Astrocyte of the spinal cord (primary cell): Measurements from ENCODE around the gene FIBP.

Source experiments
- DNase-seq: peaks from one replicate; pipeline ENCODE4 v3.0.0; 2011; ENCODE audit warnings: low read depth, low spot score
- H3K4me3 ChIP-seq: 2 replicates; pipeline ENCODE4 v1.5.1; 2011; ENCODE audit warnings: low read depth, mild to moderate bottlenecking, low read length, moderate library complexity
- in situ Hi-C: cut with HindIII; loops from 2 replicates; pipeline ENCODE4 v1.10.0; 2017; ENCODE audit warnings: low sequenced_read_pairs
- TF ChIP-seq, protein P1 (sequence below): IDR thresholded peaks from 2 replicates; pipeline ENCODE4 v1.5.1; 2012; ENCODE audit warnings: low read depth, mild to moderate bottlenecking, low read length, inconsistent platforms

FIBP gene

DNA sequence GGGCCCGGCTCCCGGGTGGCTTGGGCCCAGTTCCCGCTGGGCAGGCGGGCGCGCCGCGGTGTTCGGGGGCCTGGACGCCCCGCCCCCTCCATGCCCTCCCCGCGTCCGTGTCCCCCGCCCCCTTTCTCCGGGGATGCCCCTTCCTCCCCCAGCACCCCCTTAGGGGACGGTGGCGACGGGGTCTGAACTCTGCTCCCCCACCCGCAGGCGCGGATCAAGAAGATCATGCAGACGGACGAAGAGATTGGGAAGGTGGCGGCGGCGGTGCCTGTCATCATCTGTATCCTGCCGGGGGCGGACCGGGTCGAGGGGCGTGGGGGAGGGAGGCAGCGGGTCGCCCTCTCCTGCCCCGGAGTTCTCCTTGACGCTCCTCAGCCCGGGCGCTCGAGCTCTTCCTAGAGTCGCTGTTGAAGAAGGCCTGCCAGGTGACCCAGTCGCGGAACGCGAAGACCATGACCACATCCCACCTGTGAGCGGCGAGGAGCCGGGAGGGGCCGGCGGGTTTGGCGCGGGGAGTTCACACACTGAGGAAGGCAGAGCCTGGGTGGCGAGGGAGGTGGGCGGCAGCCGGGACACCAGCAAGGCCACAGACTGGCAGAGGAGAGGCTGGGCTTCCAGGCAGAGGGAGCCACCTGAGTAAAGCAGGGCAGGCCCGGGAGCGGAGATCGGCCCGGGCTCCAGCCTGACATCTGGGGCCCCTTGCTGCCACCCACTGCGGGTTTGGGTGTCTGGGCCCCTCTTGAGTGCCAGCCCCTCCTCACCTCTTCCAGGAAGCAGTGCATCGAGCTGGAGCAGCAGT is 31.5 kb upstream of the FIBP start:
- peak overlapping the region; percentile 78 for H3K4me3 ChIP-seq
- DNase-seq, result no peak
- TF ChIP-seq, protein P1, sequence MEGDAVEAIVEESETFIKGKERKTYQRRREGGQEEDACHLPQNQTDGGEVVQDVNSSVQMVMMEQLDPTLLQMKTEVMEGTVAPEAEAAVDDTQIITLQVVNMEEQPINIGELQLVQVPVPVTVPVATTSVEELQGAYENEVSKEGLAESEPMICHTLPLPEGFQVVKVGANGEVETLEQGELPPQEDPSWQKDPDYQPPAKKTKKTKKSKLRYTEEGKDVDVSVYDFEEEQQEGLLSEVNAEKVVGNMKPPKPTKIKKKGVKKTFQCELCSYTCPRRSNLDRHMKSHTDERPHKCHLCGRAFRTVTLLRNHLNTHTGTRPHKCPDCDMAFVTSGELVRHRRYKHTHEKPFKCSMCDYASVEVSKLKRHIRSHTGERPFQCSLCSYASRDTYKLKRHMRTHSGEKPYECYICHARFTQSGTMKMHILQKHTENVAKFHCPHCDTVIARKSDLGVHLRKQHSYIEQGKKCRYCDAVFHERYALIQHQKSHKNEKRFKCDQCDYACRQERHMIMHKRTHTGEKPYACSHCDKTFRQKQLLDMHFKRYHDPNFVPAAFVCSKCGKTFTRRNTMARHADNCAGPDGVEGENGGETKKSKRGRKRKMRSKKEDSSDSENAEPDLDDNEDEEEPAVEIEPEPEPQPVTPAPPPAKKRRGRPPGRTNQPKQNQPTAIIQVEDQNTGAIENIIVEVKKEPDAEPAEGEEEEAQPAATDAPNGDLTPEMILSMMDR, result no peak
- in situ Hi-C loops, result no loop called here

DNA sequence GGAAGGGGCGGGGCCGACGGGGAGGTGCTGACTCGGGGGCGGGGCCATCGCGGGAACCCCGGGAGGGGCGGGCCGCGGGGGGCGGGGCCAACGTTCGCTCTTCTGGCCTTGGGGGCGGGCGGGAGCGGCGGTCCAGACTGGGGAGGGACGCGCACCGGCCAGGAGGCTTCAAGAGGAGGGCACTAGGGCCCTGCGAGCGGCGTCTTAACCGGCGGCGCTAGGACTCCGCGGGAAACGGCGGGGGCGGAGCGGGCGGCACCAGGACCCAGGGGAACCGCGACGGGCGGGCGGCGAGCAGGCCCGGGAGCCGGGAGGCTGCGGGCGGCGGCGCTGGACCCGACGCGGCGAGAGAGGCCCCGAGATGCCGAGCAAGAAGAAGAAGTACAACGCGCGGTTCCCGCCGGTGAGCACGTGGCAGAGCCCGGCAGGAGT is 30.9 kb upstream of the FIBP start, which contains the start of gene DRAP1:
Gene DRAP1, plus strand, starts transcription at position 286 of the 432 bp plus-strand sequence. Its CDS starts 76 bp downstream, at position 362.
- peak; percentile 99 for DNase-seq
- peak within 1 kb of the TSS; percentile 93 for H3K4me3 ChIP-seq
- in situ Hi-C loops, result no loop called here
- TF ChIP-seq, protein P1, result no peak

DNA sequence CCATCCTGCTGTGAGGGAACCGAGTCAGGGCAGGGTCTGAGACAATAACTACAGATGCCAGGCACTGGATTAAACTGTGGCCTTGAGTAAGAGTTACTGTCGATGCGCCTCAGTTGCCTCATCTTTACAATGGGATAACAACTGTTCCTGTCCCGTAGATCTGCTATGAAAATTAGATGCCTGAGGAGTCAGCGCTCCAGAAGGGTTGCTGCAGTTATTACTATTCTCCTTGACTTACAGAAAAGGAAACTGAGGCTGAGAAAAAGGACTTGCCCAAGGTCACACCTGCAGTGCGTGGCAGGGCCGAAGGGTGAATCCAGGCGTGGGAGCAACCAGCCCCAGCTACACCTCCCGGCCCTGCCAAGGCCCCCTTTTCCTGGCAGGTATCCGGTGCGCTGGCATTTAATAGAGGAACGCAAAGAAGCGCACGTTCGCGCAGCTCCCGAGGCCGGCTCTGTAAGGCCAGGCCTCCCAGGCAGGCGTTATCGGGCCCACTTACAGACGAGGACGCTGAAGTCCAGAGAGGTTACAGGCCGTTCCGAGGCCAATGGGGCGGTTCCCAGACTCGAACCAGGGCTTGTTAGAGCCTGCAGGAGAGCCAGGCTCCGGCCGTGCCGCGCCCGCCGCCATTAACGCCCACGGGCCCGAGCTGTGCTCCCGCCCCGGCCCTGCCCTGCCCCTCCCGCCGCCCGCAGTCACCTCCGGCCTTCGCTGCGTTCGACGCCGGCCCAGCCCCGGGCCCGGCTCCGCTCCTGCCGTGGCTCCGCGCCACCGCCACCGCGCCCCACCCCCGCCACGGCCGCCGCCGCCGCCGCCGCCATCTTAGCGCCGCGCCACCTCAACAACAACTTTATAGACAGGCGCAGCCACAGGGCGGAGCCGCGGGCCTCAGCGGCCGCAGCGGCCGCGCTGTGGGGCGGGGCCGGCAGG is 30.2 kb upstream of the FIBP start, which contains the start of gene C11orf68:
Gene C11orf68, minus strand, starts transcription at position 852 of the 930 bp plus-strand sequence. Its CDS starts 31 bp downstream, at position 821.
- H3K4me3 ChIP-seq, result peak within 1 kb of the TSS; percentile 93
- TF ChIP-seq, protein P1, result no peak
- DNase-seq, result no peak
- in situ Hi-C loops, result no loop called here

DNA sequence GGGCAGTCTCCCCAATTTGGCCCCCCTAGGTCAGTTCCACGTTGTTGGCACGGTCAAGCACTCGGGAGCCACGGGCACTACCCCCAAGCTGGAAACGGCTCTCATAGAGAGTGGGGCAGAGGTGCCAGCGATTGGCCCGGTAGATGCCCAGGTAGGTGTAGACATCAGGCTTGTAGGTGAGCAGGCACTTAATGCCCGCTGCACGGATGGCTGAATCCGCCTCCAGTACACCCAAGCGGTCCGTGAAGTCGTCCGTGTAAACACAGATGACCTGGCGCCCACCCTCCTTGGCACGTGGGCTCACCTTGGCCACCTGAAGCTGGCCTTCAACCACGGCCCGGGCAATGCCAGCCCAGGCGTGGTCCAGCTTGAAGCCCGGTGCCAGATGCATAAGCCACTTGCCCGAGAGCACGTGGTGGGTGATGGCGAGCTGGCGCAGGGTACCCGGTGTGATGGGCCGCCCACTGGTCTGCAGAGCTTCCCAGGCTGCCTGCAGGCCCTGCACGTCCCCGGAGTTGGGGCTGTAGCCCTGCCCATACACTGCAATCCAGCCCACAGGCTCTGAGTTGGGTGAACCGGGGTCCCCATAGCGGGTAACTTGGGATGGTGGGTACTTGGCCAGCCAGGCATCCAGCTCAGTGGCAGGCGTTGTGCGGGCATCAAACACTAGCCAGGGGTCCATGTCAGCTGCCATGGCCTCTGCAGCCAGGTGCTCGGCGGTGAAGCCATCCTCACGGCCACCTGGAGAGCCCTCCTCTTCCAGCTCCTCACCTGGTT is 29.4 kb upstream of the FIBP start:
- in situ Hi-C loops, result no loop called here
- peak overlapping the region; percentile 93 for H3K4me3 ChIP-seq
- DNase-seq, result no peak
- TF ChIP-seq, protein P1, result no peak

DNA sequence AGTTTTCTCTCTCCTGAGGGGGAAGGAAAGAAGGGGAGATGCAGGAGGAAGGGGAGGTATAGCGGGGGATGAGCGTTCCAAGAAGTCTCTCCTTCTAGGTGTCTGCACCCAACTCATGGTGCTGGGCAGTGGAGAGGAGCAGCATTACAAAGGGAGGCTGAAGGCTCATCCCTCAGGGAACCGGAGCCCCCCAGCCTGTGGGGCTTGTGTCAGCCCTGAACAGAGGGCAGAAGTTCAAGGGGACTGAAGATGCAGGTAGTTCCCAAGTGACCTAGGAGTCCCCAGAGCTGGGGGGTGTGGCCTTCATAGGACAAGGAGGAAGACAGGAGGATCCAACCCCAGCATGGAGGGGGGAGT is 28.8 kb upstream of the FIBP start:
- no peak for DNase-seq
- in situ Hi-C loops, result no loop called here
- H3K4me3 ChIP-seq, result no peak overlapping the region
- TF ChIP-seq, protein P1, result no peak

DNA sequence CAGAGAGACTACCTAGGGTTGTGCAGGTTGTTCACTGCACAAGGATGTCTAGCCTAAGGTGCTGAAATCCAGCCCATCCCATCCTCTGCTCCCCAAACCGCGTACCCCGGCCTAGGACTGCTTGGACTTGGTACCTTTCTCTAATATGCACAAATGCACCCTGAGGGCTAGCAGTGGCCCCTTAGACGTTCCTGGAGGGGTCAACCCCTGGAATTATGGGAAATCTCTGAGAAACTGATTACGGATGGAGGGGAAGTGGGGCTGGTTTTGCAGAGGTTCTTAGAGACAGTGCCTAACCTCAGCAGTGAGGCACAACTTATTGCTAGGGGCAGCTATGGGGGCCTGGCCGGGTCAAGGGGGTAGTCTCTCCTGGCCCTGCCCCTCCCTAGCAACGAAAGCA is 28.1 kb upstream of the FIBP start:
- in situ Hi-C loops, result no loop called here
- DNase-seq, result no peak
- H3K4me3 ChIP-seq, result no peak overlapping the region
- TF ChIP-seq, protein P1, result no peak
